DND-41 (cell line): Measurements from ENCODE around the gene GPR15.

Experiments used
- ATAC-seq: fragments of 200-7000 bp; cut with Tn5 transposase; 3 replicates; pipeline ENCODE4 v1.9.1; 2021; ENCODE audit warnings: low read depth; ENCODE audit not compliant: insufficient read depth
- DNase-seq: peaks from one replicate; pipeline ENCODE4 v3.0.0-alpha.2; 2020
- H2AFZ ChIP-seq: 2 replicates; pipeline ENCODE4 v1.6.0; 2012; ENCODE audit warnings: low read depth, low read length
- H3K27ac ChIP-seq: 2 replicates; pipeline ENCODE4 v1.5.1; 2012; ENCODE audit warnings: low read length, inconsistent platforms
- H3K27me3 ChIP-seq: fragments of 200-600 bp; sonication (generic); 2 replicates; pipeline ENCODE4 v1.6.0; 2012; ENCODE audit warnings: low read length, mild to moderate bottlenecking, inconsistent platforms; ENCODE audit not compliant: insufficient read depth, poor library complexity
- H3K36me3 ChIP-seq: 2 replicates; pipeline ENCODE4 v1.5.1; 2012; ENCODE audit warnings: low read length, inconsistent platforms; ENCODE audit not compliant: insufficient read depth
- H3K4me1 ChIP-seq: 2 replicates; pipeline ENCODE4 v1.5.1; 2012; ENCODE audit warnings: mild to moderate bottlenecking, low read length; ENCODE audit not compliant: insufficient read depth
- H3K4me2 ChIP-seq: 2 replicates; pipeline ENCODE4 v1.6.0; 2012; ENCODE audit warnings: mild to moderate bottlenecking, moderate library complexity, low read length, inconsistent platforms; ENCODE audit not compliant: insufficient read depth
- H3K4me3 ChIP-seq, 2 experiments: fragments of 200-600 bp in 1 of 2; shearing (Covaris generic) in 1 of 2; 2 replicates each; pipeline ENCODE4 v1.5.1; 2012 to 2016; ENCODE audit warnings: inconsistent platforms in 2 of 2, low read length in 2 of 2, mild to moderate bottlenecking in 2 of 2, low read depth in 1 of 2, moderate library complexity in 1 of 2
- H3K79me2 ChIP-seq: 2 replicates; pipeline ENCODE4 v1.6.0; 2012; ENCODE audit warnings: low read length, inconsistent platforms; ENCODE audit not compliant: insufficient read depth
- H3K9ac ChIP-seq: 2 replicates; pipeline ENCODE4 v1.6.0; 2012; ENCODE audit warnings: low read depth, mild to moderate bottlenecking, inconsistent platforms, low read length, moderate library complexity
- H3K9me3 ChIP-seq: 2 replicates; pipeline ENCODE4 v1.5.1; 2012; ENCODE audit warnings: low read length, moderate library complexity, mild to moderate bottlenecking, inconsistent platforms; ENCODE audit not compliant: insufficient read depth, severe bottlenecking
- H4K20me1 ChIP-seq: 2 replicates; pipeline ENCODE4 v1.6.0; 2012; ENCODE audit warnings: low read length; ENCODE audit not compliant: insufficient read depth
- EZH2 ChIP-seq: IDR thresholded peaks from 3 replicates; pipeline ENCODE4 v1.6.1; 2012; ENCODE audit warnings: borderline replicate concordance, low read depth, mild to moderate bottlenecking, moderate library complexity, low read length, inconsistent platforms; ENCODE audit not compliant: severe bottlenecking
- TF ChIP-seq, protein P1 (sequence below): IDR thresholded peaks from 2 replicates; pipeline ENCODE4 v1.5.1; 2012; ENCODE audit warnings: borderline replicate concordance, low read length, moderate library complexity, mild to moderate bottlenecking; ENCODE audit not compliant: poor library complexity, severe bottlenecking; ENCODE audit errors: extremely low read depth

The GPR15 gene

DNA sequence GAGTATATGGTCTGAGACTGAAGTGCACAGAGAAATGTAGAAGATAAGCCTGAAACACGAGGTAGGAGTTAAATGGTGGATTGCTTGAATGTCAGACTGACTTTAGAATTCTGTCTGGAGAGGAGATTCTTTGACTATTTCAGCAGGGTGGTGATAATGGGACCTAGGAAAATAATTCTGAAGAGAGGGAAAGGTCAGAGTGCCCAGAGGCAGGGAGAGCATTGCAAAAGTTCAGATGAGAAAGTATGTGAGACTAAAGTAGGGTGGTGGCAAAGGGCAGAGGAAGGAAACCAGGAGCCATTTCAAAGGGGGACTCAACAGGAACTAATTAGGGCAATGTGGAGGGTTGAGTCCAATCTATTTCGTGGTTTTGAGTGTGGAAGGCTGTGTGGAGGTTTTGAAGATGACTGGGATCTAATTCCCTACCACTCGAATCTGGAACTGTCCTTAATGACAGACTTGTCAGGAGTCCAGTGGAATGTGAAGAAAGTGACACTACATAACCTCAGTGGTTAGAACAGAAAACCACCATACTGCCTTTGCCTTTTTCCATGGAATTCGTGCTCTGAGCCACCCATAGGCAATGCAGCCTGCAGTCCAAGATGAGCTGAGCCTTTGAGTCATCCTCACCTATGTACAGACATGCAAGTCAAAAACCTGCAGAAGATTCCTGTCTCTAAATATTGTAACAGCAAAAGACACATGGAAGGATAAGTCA lies 45.6 kb downstream of the GPR15 start:
- ATAC-seq = no peak
- no peak for DNase-seq
- no peak for TF ChIP-seq EZH2
- TF ChIP-seq, protein P1, sequence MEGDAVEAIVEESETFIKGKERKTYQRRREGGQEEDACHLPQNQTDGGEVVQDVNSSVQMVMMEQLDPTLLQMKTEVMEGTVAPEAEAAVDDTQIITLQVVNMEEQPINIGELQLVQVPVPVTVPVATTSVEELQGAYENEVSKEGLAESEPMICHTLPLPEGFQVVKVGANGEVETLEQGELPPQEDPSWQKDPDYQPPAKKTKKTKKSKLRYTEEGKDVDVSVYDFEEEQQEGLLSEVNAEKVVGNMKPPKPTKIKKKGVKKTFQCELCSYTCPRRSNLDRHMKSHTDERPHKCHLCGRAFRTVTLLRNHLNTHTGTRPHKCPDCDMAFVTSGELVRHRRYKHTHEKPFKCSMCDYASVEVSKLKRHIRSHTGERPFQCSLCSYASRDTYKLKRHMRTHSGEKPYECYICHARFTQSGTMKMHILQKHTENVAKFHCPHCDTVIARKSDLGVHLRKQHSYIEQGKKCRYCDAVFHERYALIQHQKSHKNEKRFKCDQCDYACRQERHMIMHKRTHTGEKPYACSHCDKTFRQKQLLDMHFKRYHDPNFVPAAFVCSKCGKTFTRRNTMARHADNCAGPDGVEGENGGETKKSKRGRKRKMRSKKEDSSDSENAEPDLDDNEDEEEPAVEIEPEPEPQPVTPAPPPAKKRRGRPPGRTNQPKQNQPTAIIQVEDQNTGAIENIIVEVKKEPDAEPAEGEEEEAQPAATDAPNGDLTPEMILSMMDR = no peak
- H3K79me2 ChIP-seq = no peaks in the 10 kb centered on the region
- no peak overlapping the region for H3K9ac ChIP-seq
- H4K20me1 ChIP-seq = no peaks in the 10 kb centered on the region
- no peak overlapping the region for H3K27ac ChIP-seq
- no peaks in the 10 kb centered on the region for H3K9me3 ChIP-seq
- H3K27me3 ChIP-seq = no peaks in the 10 kb centered on the region
- H3K36me3 ChIP-seq = peaks cover 47% of the 10 kb centered on the region
- H2AFZ ChIP-seq = no peak overlapping the region
- H3K4me1 ChIP-seq = no peaks in the 10 kb centered on the region
- H3K4me3 ChIP-seq = no peak overlapping the region
- H3K4me2 ChIP-seq = no peak overlapping the region

DNA sequence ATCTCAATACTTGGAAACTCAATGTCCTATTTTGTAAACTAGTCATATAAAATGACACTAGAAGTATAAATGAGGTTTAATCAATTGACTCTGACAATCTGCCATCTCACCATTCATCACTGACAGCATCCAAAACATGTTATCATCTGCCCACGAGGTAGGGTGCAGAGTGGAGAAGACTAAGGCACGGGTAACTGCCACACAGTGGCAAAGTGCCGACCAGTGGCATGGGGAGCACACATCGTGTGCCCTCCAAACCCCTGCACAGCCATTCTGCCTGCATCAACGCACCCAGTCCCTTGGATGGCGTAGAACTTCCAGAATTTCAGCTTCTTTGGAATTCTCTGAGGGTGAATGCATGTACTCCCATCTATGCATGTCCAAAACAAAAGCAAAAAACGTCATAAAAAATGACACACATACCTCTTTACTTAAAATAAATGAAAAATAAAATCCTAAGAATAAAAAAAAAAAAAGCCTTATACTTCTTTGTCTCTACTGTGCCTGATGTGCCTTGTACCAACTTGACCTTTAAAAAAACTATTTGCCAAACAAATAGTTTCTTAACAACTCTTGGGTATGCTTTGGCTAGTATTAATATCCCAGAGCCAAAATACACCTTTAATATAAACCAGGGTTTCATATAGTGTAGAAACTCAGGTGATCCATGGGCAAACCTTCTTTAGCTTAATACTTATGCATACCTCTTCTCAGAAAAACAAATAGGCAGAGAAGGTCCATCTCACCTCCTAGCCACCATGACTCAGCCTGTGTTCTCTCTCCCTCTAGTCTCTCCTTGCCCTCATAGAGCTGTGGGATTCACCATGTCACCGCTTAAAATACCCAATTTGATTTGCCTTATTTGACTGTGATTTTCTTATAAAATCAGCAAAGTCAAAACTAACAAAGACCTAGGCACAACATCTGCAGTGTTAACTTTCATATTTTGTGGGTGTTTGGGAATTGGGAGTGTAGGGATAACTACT lies 48.9 kb downstream of the GPR15 start:
- no peaks in the 10 kb centered on the region for H3K4me1 ChIP-seq
- no peak for DNase-seq
- H3K27me3 ChIP-seq = no peaks in the 10 kb centered on the region
- no peak overlapping the region for H3K4me3 ChIP-seq
- no peaks in the 10 kb centered on the region for H4K20me1 ChIP-seq
- H3K4me2 ChIP-seq = no peak overlapping the region
- no peak for TF ChIP-seq EZH2
- TF ChIP-seq, protein P1 = no peak
- H3K36me3 ChIP-seq = peaks cover 69% of the 10 kb centered on the region
- no peak overlapping the region for H3K9ac ChIP-seq
- ATAC-seq = no peak
- no peaks in the 10 kb centered on the region; the same call in 1 of the 2 replicates for H3K79me2 ChIP-seq
- H3K9me3 ChIP-seq = no peaks in the 10 kb centered on the region
- H2AFZ ChIP-seq = no peak overlapping the region
- H3K27ac ChIP-seq = no peak overlapping the region

- Histone ChIP-seq H3K9me3 (no peaks in the 10 kb centered on the region), H3K4me1 (no peaks in the 10 kb centered on the region), H3K4me2 (no peak overlapping the region), H4K20me1 (no peaks in the 10 kb centered on the region), H2AFZ (no peak overlapping the region), H3K79me2 (no peaks in the 10 kb centered on the region; the same call in 1 of the 2 replicates), H3K4me3 (no peak overlapping the region), H3K27me3 (no peaks in the 10 kb centered on the region), H3K27ac (no peak overlapping the region), H3K36me3 (peaks cover 76% of the 10 kb centered on the region), H3K9ac (no peak overlapping the region)
- TF ChIP-seq, protein P1 = no peak
- TF ChIP-seq EZH2 = no peak
- ATAC-seq = no peak
- no peak for DNase-seq
These were observed 49.7 kb downstream of the GPR15 start for GRCh38 chr3:98581474-98581873.
